ENCODE measurements around the gene CNTNAP2.

The CNTNAP2 gene

DNA sequence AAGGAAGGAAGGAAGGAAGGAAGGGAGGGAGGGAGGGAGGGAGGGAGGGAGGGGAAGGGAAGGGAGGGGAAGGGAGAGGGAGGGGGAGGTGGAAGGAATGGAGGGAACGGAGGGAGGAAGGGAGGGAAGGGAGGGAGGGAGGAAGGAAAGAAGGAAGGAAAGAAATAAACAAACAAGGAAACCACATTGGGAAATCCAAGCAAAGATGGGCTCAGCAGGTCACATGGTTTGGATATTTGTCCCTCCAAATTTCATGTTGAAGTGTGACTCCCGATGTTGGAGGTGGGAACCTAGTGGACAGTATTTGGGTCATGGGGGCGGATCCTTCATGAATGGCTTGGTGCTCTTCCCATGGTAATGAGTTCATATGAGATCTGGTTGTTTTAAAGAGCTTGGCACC, 2019.4 kb downstream of the CNTNAP2 start:
- Mint-ChIP-seq H3K4me3 (no peak overlapping the region), H3K36me3 (ENCODE audit: low read depth) (no peaks in the 10 kb centered on the region), H3K27me3 (ENCODE audit: low read depth) (no peaks in the 10 kb centered on the region), H3K4me1 (ENCODE audit: low read depth) (no peaks in the 10 kb centered on the region), H3K27ac (no peak overlapping the region), H3K9me3 (no peaks in the 10 kb centered on the region)

DNA sequence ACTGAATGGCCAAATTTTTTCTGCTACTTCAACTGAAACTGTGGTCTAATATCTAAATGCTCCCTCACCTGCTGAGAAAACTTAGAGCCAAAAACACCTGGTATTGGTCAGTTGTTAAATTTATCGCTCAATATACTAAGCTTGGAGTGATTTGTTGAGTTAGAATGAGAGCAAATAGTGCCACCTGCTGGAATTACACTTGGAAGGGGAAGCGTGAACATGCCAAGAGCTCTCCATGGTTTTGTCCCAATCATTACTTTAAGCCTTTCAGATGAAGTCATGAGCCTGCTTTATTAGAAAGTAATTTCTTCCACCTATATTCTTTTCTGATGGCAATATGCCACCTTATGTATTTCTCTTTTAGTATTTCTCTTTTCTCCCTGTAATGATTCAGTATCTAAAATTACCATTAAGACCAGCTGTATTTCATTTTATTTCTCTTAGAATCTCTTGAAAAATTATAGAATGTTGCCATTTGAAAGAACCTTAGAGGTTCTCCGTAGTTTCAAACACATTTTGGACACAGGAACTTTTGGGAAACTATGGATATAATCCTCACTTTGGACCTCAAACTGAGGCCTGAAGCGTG, 2026.2 kb downstream of the CNTNAP2 start:
- Mint-ChIP-seq H3K27ac (no peak overlapping the region), H3K27me3 (ENCODE audit: low read depth) (no peaks in the 10 kb centered on the region), H3K36me3 (ENCODE audit: low read depth) (no peaks in the 10 kb centered on the region), H3K4me1 (ENCODE audit: low read depth) (no peaks in the 10 kb centered on the region), H3K4me3 (no peak overlapping the region), H3K9me3 (no peaks in the 10 kb centered on the region)

DNA sequence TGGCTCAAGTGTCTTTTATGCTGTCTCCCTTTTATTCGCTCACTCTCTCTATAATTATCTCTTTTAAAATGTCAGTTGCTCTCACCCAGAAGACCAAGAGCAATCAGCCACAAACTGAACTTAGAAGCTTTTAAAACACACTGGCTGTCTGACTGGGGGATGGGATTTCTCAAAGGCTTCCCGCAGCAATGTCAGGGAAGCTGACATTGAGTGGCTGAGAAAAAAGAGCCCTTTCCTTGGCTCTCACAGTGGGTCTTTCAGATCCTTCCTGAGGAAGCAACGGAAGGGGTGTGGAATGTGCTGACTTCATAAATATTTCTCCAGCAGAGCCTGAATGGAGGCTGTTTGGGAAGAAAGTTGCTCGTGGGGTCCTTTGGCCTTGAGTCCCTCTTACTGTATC, 2028.2 kb downstream of the CNTNAP2 start:
- H3K4me1 Mint-ChIP-seq (ENCODE audit: low read depth): no peaks in the 10 kb centered on the region
- H3K27me3 Mint-ChIP-seq (ENCODE audit: low read depth): no peaks in the 10 kb centered on the region
- no peak overlapping the region for H3K27ac Mint-ChIP-seq
- no peak overlapping the region for H3K4me3 Mint-ChIP-seq
- no peaks in the 10 kb centered on the region for H3K9me3 Mint-ChIP-seq
- no peaks in the 10 kb centered on the region for H3K36me3 Mint-ChIP-seq (ENCODE audit: low read depth)

DNA sequence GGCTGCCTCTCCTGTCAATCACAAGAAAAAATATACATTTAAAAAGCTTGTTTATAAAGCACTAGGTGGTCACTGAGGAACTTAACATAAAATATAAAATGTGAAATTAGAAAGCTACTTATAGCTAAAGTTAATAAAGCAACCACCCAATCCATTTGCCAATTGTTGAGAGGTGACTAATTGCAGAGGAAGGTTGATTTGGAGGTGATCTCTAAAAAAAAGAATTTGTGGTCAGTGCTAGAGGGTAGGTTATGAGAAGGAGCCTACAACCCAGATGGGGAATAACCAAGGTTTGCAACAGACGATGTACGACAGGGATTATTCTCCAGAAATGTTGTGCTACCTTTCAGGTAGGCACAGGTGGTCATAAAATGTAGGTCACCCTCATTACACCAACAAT, 2029.7 kb downstream of the CNTNAP2 start:
- no peak overlapping the region for H3K27ac Mint-ChIP-seq
- no peaks in the 10 kb centered on the region for H3K4me1 Mint-ChIP-seq (ENCODE audit: low read depth)
- H3K27me3 Mint-ChIP-seq (ENCODE audit: low read depth): no peaks in the 10 kb centered on the region
- no peaks in the 10 kb centered on the region for H3K9me3 Mint-ChIP-seq
- no peak overlapping the region for H3K4me3 Mint-ChIP-seq
- no peaks in the 10 kb centered on the region for H3K36me3 Mint-ChIP-seq (ENCODE audit: low read depth)

DNA sequence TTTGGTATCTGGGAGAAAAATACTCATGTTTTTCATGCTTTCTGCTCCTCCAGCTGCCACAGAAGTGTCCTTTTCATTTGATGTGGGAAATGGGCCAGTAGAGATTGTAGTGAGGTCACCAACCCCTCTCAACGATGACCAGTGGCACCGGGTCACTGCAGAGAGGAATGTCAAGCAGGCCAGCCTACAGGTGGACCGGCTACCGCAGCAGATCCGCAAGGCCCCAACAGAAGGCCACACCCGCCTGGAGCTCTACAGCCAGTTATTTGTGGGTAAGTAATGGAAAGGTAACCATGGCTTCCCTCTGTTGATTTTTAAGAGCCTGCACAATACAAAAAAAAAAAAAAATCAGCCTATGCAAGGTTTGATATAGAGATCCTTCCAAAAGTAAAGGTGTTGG, 2030.8 kb downstream of the CNTNAP2 start:
- H3K36me3 Mint-ChIP-seq (ENCODE audit: low read depth): no peaks in the 10 kb centered on the region
- no peak overlapping the region for H3K4me3 Mint-ChIP-seq
- H3K27me3 Mint-ChIP-seq (ENCODE audit: low read depth): no peaks in the 10 kb centered on the region
- H3K4me1 Mint-ChIP-seq (ENCODE audit: low read depth): no peaks in the 10 kb centered on the region
- H3K9me3 Mint-ChIP-seq: no peaks in the 10 kb centered on the region
- no peak overlapping the region for H3K27ac Mint-ChIP-seq

DNA sequence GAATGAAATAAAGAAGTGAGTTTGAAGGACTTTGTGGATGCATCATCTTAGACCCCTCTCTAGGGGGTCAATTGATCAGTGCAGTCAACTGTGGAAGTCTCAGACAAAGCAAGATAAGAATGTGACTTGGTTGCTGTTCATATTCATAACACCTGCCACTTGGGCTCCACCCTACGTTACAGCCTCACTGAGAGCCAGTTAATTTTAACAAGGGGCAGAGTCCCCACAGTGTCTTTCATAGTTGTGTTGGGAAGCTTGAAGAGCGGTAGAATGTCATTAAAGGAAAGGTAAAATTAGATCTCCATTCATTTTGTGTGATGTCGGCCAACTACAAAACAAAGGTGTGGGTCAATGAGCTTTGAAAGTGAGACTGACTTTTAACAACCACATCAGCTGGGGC, 2031.9 kb downstream of the CNTNAP2 start:
- Mint-ChIP-seq H3K4me1 (ENCODE audit: low read depth) (no peaks in the 10 kb centered on the region), H3K27ac (no peak overlapping the region), H3K9me3 (no peaks in the 10 kb centered on the region), H3K4me3 (no peak overlapping the region), H3K36me3 (ENCODE audit: low read depth) (no peaks in the 10 kb centered on the region), H3K27me3 (ENCODE audit: low read depth) (no peaks in the 10 kb centered on the region)

DNA sequence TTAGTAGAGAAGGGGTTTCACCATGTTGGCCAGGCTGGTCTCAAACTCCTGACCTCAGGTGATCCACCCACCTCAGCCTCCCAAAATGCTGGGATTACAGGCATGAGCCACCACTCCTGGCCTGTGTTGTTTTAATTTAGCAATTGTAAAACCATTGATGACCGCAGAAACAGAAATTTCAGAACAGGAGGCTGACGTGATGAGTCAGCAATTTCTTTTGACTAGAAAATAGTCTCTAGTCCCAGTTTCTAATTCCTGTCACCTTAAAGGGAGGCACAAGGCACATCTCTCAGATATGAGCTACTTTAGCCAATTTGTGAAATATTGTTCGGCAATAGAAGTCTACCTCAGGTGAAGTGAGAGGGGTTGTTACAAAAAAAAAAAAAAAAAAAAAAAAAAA, 2033.1 kb downstream of the CNTNAP2 start:
- no peaks in the 10 kb centered on the region for H3K36me3 Mint-ChIP-seq (ENCODE audit: low read depth)
- no peak overlapping the region for H3K4me3 Mint-ChIP-seq
- H3K27me3 Mint-ChIP-seq (ENCODE audit: low read depth): no peaks in the 10 kb centered on the region
- H3K9me3 Mint-ChIP-seq: no peaks in the 10 kb centered on the region
- H3K4me1 Mint-ChIP-seq (ENCODE audit: low read depth): no peaks in the 10 kb centered on the region
- no peak overlapping the region for H3K27ac Mint-ChIP-seq

DNA sequence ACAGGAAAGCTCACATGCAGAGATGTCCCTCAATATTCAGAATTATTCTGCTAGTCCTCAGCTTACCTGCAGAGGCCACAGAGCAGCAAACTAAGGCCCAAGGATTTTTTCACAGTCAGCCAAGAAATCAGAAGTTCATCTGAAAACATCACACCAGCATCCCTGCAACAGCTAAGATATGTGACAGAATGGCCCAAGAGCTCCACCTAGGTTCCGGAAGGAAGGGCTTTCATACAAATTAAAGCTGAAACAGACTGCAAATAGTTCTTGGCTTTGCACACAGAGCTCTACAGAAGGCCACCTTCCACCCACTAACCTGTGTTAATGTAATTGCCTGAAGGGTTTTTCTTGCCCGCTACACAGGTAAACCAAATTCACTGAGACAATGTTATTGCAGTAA, 2035.2 kb downstream of the CNTNAP2 start:
- no peak overlapping the region for H3K27ac Mint-ChIP-seq
- no peaks in the 10 kb centered on the region for H3K9me3 Mint-ChIP-seq
- no peak overlapping the region for H3K4me3 Mint-ChIP-seq
- H3K4me1 Mint-ChIP-seq (ENCODE audit: low read depth): no peaks in the 10 kb centered on the region
- H3K27me3 Mint-ChIP-seq (ENCODE audit: low read depth): no peaks in the 10 kb centered on the region
- no peaks in the 10 kb centered on the region for H3K36me3 Mint-ChIP-seq (ENCODE audit: low read depth)

DNA sequence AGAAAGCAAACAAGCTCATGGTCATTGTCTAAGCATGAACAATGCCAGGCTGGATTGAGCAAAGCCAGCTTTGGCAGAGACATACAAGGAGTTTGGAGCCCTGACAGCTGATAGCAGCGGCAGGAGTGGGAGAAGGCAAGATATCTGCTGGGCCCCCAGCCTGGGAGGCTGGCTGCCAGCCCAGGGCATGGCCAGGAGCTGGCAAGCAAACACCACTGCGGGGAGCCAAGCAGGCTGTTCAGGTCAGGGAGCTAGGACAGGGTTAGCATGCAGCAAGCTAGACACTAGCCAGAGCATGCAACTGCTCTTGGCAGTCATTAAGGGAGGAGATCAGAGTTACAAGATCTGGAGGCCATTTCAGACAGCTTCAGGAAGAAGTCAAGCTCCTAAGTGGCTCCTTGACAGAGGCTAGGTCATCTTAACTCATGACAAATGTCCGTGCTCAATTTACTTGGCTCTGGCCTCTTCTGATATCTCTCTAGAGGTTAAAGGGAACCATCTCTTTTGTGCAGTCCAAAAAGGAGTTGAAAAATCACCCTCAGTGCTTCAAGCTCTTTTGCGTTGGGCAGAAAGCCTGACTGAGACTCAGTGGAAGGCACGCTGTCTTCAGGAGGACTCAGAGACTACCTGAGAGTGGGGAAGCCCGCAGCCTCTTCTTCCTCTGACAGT, 2037.1 kb downstream of the CNTNAP2 start:
- Mint-ChIP-seq H3K4me1 (ENCODE audit: low read depth) (no peaks in the 10 kb centered on the region), H3K27me3 (ENCODE audit: low read depth) (no peaks in the 10 kb centered on the region), H3K9me3 (no peaks in the 10 kb centered on the region), H3K4me3 (no peak overlapping the region), H3K36me3 (ENCODE audit: low read depth) (no peaks in the 10 kb centered on the region), H3K27ac (no peak overlapping the region)

DNA sequence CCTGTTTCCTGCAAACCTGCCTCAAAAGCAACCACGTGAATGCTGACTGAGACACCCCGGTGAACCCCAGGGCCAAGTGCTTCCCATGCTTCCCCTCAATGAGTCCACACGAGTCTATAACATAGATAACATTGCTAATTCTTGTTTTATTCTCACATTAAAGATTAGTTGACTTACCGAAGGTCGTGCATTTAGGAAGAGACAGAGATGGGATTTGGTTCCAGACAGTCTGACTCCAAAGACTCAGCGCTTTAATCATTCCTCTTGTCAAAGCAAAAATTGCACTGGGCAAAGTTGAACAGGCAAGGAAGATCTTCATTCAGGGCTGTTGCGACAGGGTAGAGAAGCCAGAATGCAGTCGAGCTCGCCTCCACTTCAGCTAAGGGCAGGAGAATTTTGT, 2038.4 kb downstream of the CNTNAP2 start:
- no peak overlapping the region for H3K4me3 Mint-ChIP-seq
- no peaks in the 10 kb centered on the region for H3K27me3 Mint-ChIP-seq (ENCODE audit: low read depth)
- no peaks in the 10 kb centered on the region for H3K4me1 Mint-ChIP-seq (ENCODE audit: low read depth)
- no peaks in the 10 kb centered on the region for H3K36me3 Mint-ChIP-seq (ENCODE audit: low read depth)
- H3K27ac Mint-ChIP-seq: no peak overlapping the region
- no peaks in the 10 kb centered on the region for H3K9me3 Mint-ChIP-seq

DNA sequence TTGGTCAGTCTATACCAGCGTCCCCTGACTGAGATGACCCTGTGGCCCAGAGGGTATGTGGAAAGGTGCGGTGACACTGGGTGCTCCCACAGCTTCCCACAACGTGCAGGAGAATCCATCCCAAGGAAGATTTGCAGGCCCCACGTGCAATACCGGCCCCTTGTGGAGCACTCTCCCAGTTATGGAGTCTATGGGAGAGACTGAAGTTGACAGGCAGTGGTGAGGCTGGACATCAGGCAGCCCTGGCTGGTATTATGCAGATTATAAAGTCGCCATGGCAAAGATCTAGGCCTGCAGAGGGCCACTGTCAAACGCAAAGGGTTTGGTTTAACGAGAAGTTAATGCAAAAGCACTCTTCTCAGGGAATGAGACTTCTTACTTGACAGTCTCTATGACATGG, 2039.2 kb downstream of the CNTNAP2 start:
- Mint-ChIP-seq H3K27ac (no peak overlapping the region), H3K9me3 (no peaks in the 10 kb centered on the region), H3K4me3 (no peak overlapping the region), H3K36me3 (ENCODE audit: low read depth) (no peaks in the 10 kb centered on the region), H3K4me1 (ENCODE audit: low read depth) (no peaks in the 10 kb centered on the region), H3K27me3 (ENCODE audit: low read depth) (no peaks in the 10 kb centered on the region)

DNA sequence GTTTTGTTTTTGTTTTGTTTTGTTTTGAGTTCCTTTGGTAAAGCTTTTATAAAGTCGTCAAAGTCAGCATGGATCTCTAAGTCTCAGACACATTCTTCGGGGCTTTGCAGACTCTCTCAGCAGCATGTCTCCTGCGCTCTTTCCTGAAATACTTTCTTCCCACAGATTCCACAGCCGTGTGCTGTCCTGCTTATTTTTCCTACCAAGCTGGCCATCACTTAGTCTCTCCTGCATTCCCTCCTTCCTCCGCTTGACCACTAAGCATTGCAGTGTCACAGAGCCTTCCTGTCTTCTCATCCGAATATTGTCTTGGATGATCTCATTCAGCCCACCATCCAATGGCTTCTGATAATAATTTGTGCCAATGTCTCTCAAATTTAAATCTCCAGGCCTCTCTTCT, 2039.6 kb downstream of the CNTNAP2 start:
- Mint-ChIP-seq H3K27ac (no peak overlapping the region), H3K4me3 (no peak overlapping the region), H3K27me3 (ENCODE audit: low read depth) (no peaks in the 10 kb centered on the region), H3K4me1 (ENCODE audit: low read depth) (no peaks in the 10 kb centered on the region), H3K36me3 (ENCODE audit: low read depth) (no peaks in the 10 kb centered on the region), H3K9me3 (no peaks in the 10 kb centered on the region)

DNA sequence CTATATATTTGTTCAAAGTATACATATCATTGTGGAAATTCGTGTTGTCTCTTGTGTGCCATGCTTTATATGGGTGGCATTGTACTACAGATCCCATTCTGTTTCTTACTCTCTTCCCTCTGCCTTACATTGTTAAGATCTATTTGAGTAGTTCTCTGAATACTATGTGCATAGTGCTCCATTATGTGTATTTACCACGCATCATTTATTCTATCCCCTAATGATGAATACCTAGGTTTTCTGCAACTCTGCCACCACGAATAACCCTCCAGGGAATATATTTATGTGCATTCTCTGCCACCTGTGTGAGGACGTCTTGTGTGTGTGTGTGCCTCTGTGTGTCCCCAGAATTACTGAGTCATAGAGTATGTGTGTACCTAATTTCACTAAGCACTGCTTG, 2042.7 kb downstream of the CNTNAP2 start:
- Mint-ChIP-seq H3K27me3 (ENCODE audit: low read depth) (no peaks in the 10 kb centered on the region), H3K4me3 (no peak overlapping the region), H3K9me3 (no peaks in the 10 kb centered on the region), H3K36me3 (ENCODE audit: low read depth) (no peaks in the 10 kb centered on the region), H3K27ac (no peak overlapping the region), H3K4me1 (ENCODE audit: low read depth) (no peaks in the 10 kb centered on the region)

DNA sequence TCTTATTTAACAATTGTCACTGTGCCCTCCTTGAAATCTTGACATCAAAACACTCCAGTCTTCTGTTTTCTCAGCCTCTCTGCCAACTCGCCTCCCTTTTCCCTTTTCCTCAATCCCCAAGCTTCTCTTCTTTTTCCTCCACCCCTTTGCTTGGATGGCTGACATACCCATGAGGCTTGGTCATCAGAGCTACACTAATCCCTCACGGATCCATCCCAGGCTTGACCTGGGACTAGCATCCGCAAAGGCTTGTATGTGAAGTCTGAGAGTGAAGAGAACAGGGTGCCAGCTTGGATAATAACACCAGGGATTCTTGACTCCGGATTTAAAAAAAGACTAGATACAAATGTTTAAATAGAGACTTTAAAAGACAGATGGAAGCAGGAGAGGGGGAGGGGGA, 2045.2 kb downstream of the CNTNAP2 start:
- H3K4me1 Mint-ChIP-seq (ENCODE audit: low read depth): no peaks in the 10 kb centered on the region
- no peaks in the 10 kb centered on the region for H3K27me3 Mint-ChIP-seq (ENCODE audit: low read depth)
- no peak overlapping the region for H3K4me3 Mint-ChIP-seq
- no peaks in the 10 kb centered on the region for H3K9me3 Mint-ChIP-seq
- H3K36me3 Mint-ChIP-seq (ENCODE audit: low read depth): no peaks in the 10 kb centered on the region
- no peak overlapping the region for H3K27ac Mint-ChIP-seq

DNA sequence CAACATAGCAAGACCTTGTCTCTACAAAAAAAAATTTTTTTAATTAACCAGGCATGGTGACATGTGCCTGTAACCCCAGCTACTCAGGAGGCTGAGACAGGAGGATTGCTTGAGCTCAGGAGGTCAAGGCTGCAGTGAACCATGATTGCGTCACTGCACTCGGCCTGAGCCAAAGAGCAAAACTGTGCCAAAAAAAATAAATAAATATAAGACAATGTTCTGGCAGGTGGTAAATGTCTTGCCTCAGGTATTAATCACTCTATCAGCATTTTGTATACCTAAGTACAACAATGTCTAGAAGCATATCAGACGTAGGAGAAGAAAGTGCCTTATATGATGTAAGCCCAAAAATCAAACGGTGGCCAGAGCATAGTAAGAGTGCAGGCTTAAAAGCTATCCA, 2046.2 kb downstream of the CNTNAP2 start:
- H3K9me3 Mint-ChIP-seq: no peaks in the 10 kb centered on the region
- H3K27ac Mint-ChIP-seq: no peak overlapping the region
- H3K4me1 Mint-ChIP-seq (ENCODE audit: low read depth): no peaks in the 10 kb centered on the region
- H3K27me3 Mint-ChIP-seq (ENCODE audit: low read depth): no peaks in the 10 kb centered on the region
- H3K4me3 Mint-ChIP-seq: no peak overlapping the region
- no peaks in the 10 kb centered on the region for H3K36me3 Mint-ChIP-seq (ENCODE audit: low read depth)

DNA sequence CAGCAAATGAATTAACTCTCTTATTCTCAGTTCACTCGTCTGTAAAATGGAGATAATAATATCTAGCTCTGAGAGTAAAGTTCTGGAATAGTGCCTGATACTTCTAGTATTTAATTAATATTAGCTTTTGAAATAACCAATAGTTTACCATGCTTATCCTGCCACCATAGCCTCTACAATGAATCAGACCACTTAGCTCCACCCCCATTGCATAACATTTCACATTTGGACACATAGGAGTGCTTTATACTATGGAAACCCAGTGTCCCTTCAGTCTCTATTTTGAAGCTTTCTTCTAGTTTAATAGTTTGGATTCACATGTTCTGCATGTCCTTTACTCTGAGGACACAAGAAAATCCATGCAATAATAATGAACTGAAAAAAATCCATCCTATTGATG, 2046.6 kb downstream of the CNTNAP2 start:
- no peaks in the 10 kb centered on the region for H3K27me3 Mint-ChIP-seq (ENCODE audit: low read depth)
- H3K4me3 Mint-ChIP-seq: no peak overlapping the region
- H3K27ac Mint-ChIP-seq: no peak overlapping the region
- H3K9me3 Mint-ChIP-seq: no peaks in the 10 kb centered on the region
- H3K4me1 Mint-ChIP-seq (ENCODE audit: low read depth): no peaks in the 10 kb centered on the region
- no peaks in the 10 kb centered on the region for H3K36me3 Mint-ChIP-seq (ENCODE audit: low read depth)

Measured in T-helper 1 cell treated with Interleukin-12 subunit alpha and Interleukin-12 subunit beta and Interleukin-4 antibody, amounts not matched to agents 30 μg/mL and 1 μg/mL, for 36 hours (primary cell).